ENCODE data around the gene ADAMTS17. TPM values are rescaled to one million over a fixed set of nuclear protein-coding genes. Genes with fewer than 3 reads are reported as not detected.

Gene ADAMTS17
- total and polyA plus RNA-seq, 9 of the 15 experiments (the other 6 are each of a cell fraction or from before 2014, with no cell fraction given), result 0.01 to 0.14 (median 0.07) TPM; not detected in 6

GRCh38 chr15:100249096-100249815, 92.5 kb downstream of the ADAMTS17 start:
- H2AFZ ChIP-seq (ENCODE audit: low read depth, low read length), result no peak overlapping the region
- DNase-seq (ENCODE audit: extremely low read depth in 1 of 4, low spot score in 3 of 4) (no peak), ATAC-seq (no peak), FAIRE-seq (no peak)
- H3K4me2 ChIP-seq (ENCODE audit: insufficient read depth, low read length), result no peak overlapping the region
- no peak overlapping the region for H3K27ac ChIP-seq (ENCODE audit: extremely low read depth, low read depth, low read length)
- intact Hi-C loops (cut with micrococcal nuclease) (no loop called here), in situ Hi-C loops (cut with MboI) (no loop called here)
- no TSS peak for BruUV-seq (replicated peaks)
- H3K4me3 ChIP-seq, result no peak overlapping the region
- peaks cover 0 to 10% of the 10 kb centered on the region in 2 experiments; a peak in 3 of 5 replicates for H3K27me3 ChIP-seq (ENCODE audit: control insufficient read depth in 2 of 2, insufficient read depth in 2 of 2, low read length in 2 of 2)
- H3K9me3 ChIP-seq (replicated peaks; ENCODE audit: control insufficient read depth, insufficient read depth, low read depth, low read length), result no peaks in the 10 kb centered on the region
- 1% methylated on average over 8 of the region's 9 CpGs for WGBS (ENCODE audit: insufficient coverage, low coverage, missing lambda C conversion rate)
- no peaks in the 10 kb centered on the region for H3K36me3 ChIP-seq (ENCODE audit: control insufficient read depth, insufficient read depth, low read length)
- H4K20me1 ChIP-seq (replicated peaks; ENCODE audit: control insufficient read depth, insufficient read depth, low read length), result no peaks in the 10 kb centered on the region
- no peaks in the 10 kb centered on the region for H3K9me1 ChIP-seq (ENCODE audit: control insufficient read depth, insufficient read depth, low read length)
- H3K4me1 ChIP-seq (replicated peaks in 1 of 2; ENCODE audit: control insufficient read depth in 2 of 2, insufficient read depth in 2 of 2, low read length in 2 of 2), result no peaks in the 10 kb centered on the region; a peak in 1 of 5 replicates
- ChIA-PET CTCF (ENCODE audit: low intra/inter-chr PET ratio) (no interaction called here), POLR2A (no interaction called here)
- no peak overlapping the region for H3K9ac ChIP-seq (ENCODE audit: insufficient read depth in 1 of 2, low read depth in 2 of 2, low read length in 2 of 2)
- H3K79me2 ChIP-seq (ENCODE audit: control insufficient read depth, insufficient read depth, low read length), result no peaks in the 10 kb centered on the region
- TF ChIP-seq ZNF347 (CRISPR knock-in tag; IDR thresholded peaks at IDR 0.05; ENCODE audit: low read depth) (no peak), ZNF316 (IDR thresholded peaks at IDR 0.05) (no peak), FOS (IDR thresholded peaks at IDR 0.05; ENCODE audit: extremely low read depth, insufficient read length) (no peak), XRCC5 (IDR thresholded peaks at IDR 0.05; ENCODE audit: low read depth, low read length) (no peak), FUS (optimal IDR thresholded peaks at IDR 0.05; ENCODE audit: low read depth, low read length) (no peak), DACH1 (IDR thresholded peaks at IDR 0.05; ENCODE audit: partially characterized antibody) (no peak), MEF2A (IDR thresholded peaks at IDR 0.05; ENCODE audit: control insufficient read depth, low read depth, low read length) (no peak), TGIF2 (CRISPR knock-in tag; IDR thresholded peaks at IDR 0.05) (no peak), THRB (CRISPR knock-in tag; conservative IDR thresholded peaks at IDR 0.05) (no peak), FOXA3 (CRISPR knock-in tag; conservative IDR thresholded peaks at IDR 0.05 in 1 of 2, IDR thresholded peaks at IDR 0.05 in 1 of 2) (no peak), ZBTB40 (IDR thresholded peaks at IDR 0.05) (no peak), ZBTB40 (CRISPR knock-in tag; IDR thresholded peaks at IDR 0.05) (no peak), CHCHD3 (CRISPR knock-in tag; IDR thresholded peaks at IDR 0.05) (no peak)
